GM18517 (cell line): ENCODE measurements around the gene ACVRL1.

ENCODE experiments used
- ATAC-seq: cut with Tn5 transposase; IDR thresholded peaks from one replicate; pipeline ENCODE4 v1.9.1; 2021; ENCODE audit warnings: mild to moderate bottlenecking, moderate library complexity; ENCODE audit not compliant: unreplicated experiment

ACVRL1 gene

DNA sequence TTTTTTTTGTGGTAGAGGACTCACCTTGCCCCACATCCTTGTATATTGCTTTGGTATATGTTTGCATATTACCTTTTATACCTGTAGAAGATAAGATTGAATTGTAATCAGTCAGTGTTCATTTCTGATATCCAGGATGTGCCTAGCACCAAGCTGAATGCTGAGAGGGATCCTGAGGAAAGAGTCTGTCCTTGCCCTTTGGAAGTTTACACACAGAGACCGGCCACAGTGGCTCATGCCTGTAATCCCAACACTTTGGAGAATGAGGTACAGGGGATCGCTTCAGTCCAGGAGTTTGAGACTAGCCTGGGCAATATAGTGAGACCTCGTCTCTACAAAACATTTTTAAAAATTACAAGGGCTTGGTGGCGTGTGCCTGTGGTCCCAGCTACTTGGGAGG, 52.6 kb downstream of the ACVRL1 start:
- no peak for ATAC-seq

DNA sequence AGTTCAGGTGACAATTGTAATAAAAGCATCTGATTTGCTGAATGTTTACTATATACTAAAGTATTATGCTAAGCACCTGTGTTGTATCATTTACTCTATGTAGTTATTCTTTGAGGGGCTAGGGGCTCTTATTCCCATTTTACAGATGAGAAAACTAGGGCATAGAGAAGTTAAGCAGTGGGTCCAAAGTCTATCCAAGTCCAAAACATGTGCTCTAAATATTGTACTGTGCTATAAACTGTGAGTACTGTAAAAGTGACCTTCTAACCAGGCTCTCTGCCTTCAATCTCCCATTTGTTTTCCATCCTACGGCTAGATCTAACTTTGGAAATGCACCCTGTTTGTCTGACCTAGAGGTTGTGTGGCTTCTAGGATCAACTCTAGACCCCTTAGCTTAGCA, 53.2 kb downstream of the ACVRL1 start:
- ATAC-seq: no peak

DNA sequence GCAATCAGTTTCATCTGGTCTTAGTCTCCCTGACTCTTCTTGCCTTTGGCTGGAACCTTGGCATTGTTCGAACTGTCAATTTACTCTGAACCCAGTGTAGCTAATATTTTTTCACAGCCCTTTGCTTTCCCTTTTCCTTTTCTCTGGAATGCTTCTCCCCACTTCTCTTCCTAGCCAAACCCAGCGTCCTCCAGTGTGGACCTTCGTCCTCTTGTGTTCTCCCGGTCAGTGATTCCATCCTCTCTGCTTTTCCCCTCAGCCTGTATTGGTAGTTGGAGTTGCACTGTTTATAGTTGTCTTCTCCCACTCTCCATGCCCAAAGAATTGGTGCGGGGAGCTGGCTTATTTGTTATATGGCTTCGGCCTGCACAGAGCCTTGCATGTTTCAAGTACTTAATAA, 53.6 kb downstream of the ACVRL1 start:
- ATAC-seq: no peak

DNA sequence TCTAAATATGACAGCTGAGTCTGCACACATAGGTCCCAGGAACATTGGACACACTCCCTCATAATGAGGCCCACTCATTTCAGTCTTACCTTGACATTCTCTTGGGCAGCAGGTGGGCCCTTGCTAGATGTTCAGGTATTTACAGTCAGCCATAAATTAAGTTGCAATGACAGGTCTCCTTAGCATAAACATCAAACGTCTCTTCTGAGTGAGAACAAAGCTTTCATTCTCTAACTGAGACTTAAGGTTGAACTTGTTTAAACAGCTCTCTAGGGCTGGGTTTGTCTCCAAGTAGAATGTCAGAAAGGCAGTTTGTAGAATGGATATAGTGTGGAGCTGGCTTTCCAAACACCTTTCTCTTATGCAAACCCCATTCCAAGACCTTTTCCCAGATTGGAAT, 54.5 kb downstream of the ACVRL1 start:
- ATAC-seq: no peak

DNA sequence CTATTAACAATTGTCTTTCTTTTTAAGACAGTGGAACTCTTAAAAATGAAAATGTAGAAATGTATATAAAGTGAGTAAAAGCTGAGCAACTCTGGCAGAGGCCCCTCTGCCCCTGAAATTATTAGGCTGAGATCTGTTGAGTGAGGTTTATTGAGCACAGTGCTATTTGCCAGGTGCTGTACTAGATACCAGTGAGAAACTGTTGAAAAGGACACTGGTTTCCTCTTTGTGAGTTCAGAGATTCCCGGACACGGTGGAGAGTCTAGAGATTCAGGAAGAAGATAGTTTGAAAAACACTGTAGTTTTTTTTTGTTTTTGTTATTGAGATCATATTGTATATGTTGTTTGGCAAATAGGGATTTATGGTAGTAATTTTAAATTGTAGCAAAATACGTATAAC, 55.4 kb downstream of the ACVRL1 start:
- ATAC-seq: no peak

DNA sequence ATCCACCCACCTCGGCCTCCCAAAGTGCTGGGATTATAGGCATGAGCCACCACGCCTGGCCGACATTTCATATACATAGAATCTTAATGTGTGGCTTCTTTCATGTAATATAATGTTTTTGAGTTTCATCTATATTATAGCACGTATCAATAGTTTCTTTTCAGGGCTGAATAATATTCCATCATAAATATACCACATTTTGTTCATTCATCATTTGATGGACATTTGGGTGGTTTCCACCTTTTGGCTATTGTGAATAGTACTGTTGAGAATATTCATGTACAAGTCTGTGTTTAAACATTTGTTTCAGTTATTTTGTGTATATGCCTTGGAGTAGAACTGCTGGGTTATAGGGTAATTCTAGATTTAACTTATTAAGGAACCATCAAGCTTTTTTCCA, 56.2 kb downstream of the ACVRL1 start:
- no peak for ATAC-seq

DNA sequence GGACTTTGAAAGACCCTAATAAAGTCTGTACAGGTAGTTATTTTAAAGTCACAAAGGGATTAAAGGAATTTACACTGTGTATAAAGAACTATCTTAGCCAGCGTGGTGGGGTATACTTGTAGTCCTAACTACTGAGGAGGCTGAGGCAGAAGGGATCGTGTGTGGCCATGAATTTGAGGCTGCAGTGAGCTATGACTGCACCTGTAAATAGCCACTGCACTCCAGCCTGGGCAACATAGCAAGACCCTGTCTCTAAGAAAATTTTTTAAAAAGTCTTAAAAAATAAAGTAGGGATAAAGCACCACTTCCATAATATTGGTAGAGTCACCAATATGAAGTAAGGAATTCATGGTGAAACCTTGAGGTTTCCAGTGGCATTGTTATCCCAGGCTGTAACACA, 62.3 kb downstream of the ACVRL1 start:
- ATAC-seq: no peak

DNA sequence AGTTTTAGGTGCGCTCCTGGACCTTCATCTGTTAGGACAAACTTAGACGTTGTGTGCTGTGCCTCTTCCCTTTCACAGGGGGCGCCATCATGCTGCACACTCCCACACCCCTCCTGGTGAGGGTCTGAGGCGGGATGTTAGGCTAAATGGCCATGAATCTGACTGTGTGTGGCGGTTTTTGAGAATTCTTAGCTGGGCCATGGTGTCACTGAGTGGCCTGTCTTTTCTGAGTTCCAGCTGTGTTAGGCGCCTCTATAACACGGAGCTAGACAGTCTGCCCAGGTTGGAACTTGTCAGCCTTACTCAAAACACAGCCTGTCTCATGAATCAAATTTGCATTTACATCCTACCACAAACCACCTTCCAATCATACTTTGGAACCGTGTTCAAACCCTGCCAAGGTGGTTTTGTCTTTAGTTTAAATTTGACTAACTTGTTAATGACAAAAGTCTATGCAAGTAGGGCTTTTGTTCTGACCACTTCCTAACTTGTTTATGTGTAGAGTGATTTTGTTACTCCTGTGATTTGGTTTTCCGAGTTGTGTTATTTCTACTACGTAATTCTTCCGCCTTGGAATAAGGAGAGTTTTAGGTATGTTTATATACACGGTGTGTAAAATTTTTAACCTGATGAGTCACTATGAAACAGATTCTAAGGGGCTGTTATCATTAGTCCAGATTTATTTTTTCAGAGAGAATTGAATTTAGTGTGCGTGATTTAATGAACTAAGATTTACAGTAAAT, 63.8 kb downstream of the ACVRL1 start:
- peak; percentile 94 for ATAC-seq

DNA sequence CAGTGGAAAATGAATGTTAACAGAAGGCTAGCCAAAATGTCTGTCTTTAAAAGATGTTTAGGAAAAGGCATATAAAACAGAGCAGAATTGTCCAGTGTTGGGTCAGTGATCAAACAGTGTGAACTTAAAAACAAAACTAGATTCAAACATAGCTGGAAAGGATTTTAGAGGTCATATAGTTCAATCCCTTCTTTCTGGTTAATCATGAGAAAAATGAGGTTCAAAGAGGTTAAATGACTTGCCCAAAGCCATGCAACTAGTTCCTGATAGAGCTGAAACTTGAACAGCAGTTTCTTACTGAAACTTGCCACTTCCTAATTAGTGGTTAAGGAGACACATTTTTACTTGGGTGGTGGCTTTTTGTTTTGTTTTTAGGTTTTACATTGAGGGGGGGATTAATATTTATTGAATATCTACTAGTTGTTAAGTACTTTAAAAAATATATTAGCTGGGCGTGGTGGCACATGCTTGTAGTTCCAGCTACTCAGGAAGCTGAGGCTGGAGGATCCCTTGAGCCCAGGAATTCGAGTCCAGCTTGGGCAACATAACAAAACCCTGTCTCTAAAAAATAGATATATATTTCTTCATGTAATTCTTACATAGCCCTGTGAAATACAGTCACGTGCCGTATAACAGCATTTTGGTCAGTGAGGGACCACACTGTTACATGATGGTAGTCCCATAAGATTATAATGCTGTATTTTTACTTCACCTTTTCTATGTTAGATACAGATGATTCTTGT, 64.5 kb downstream of the ACVRL1 start:
- ATAC-seq: peak; percentile 38

DNA sequence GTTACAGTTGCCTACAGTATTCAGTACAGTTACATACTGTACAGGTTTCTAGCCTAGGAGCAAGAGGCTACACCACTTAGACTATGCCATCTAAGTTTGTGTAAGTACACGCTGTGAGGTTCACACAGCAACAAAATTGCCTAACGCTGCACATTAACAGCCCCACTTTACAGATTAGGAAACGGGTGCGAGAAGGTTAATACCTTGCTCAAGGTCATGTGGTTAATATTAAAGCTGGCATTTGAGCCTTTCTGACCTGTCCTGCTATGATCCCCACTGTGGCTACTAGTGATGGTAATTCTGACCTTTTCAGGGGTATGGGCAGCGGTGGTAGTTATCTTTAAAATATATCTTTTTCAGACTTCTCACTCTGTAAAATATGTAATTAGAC, 65.1 kb downstream of the ACVRL1 start:
- no peak for ATAC-seq

DNA sequence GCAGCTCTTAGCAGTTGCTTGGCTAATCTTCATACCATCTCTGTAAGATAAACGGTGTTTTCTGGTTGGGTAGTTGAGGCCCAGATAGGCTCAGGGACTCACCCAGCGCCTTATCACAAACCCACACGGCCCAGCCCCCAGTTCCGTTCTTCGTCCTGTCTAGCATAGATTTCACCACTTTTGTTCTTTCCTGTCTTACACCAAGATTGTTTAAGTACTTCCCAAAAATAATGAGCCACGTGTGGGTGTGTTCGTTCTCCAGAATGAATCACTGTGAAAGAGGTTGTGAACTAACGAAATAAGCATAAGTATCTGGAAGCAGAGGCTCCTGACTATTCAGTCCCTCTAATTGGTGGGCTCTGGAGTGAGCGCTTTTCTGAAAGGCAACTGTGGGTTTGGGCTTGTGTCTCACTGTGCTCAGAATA, 65.6 kb downstream of the ACVRL1 start:
- ATAC-seq: no peak
